ENCODE data around the gene SLC6A11. TPM values are rescaled to one million over a fixed set of nuclear protein-coding genes. Genes with fewer than 3 reads are reported as not detected.

SLC6A11 gene
- total RNA-seq, 4 donors from 2014 or later, result 6.2 to 13.4 (median 9.5) TPM

DNA sequence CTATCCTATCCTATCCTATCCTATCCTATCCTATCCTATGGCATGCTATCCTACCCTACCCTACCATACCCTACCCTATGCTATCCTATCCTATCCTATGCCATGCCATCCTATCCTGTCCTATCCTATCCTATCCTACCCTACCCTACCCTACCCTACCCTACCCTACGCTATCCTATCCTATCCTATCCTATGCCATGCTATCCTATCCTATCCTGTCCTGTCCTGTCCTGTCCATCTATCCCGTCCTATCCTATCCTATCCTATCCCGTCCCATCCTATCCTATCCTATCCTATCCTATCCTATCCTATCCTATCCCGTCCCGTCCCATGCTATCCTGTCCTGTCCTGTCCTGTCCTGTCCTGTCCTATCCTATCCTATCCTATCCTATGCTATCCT is 57.4 kb downstream of the SLC6A11 start:
- Histone ChIP-seq H3K4me3 (no peak overlapping the region), H3K9me3 (no peaks in the 10 kb centered on the region), H3K27me3 (no peaks in the 10 kb centered on the region), H3K27ac (no peak overlapping the region), H3K36me3 (peaks cover 0 to 14% (median 0%) of the 10 kb centered on the region in 3 donors), H3K4me1 (peaks cover 0 to 5% (median 0%) of the 10 kb centered on the region in 3 donors)
- intact Hi-C loops (cut with DNase I), result no loop called here
- DNase-seq, result no peak
- 75% methylated on average over 5 of the region's 5 CpGs for WGBS, 2 donors
- TF ChIP-seq POLR2A (IDR thresholded peaks at IDR 0.05), result no peak
- TF ChIP-seq, protein P1, sequence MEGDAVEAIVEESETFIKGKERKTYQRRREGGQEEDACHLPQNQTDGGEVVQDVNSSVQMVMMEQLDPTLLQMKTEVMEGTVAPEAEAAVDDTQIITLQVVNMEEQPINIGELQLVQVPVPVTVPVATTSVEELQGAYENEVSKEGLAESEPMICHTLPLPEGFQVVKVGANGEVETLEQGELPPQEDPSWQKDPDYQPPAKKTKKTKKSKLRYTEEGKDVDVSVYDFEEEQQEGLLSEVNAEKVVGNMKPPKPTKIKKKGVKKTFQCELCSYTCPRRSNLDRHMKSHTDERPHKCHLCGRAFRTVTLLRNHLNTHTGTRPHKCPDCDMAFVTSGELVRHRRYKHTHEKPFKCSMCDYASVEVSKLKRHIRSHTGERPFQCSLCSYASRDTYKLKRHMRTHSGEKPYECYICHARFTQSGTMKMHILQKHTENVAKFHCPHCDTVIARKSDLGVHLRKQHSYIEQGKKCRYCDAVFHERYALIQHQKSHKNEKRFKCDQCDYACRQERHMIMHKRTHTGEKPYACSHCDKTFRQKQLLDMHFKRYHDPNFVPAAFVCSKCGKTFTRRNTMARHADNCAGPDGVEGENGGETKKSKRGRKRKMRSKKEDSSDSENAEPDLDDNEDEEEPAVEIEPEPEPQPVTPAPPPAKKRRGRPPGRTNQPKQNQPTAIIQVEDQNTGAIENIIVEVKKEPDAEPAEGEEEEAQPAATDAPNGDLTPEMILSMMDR (IDR thresholded peaks at IDR 0.05), result no peak

DNA sequence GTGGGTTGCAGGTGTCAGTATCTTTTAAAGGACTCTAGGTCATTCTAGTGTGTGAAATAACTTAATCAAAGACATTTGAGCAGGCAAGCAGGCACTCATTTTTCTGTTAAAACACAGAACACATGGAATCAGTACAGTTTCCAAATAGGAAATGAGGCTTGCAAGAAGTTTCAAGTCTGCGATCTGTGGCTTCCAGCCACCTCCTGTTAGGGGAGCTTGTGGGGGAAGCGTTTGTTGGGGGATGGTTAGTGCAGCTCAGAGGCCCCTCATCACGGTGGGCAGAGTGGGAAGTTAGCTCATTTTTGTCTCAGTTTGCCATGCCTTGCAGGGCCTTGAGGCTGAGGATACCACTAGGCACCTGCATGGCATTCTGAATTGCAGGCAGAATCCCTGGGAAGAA is 59.9 kb downstream of the SLC6A11 start:
- TF ChIP-seq, protein P1 (IDR thresholded peaks at IDR 0.05), result no peak
- no peak for TF ChIP-seq POLR2A (IDR thresholded peaks at IDR 0.05)
- Histone ChIP-seq H3K9me3 (no peaks in the 10 kb centered on the region), H3K27ac (no peak overlapping the region), H3K27me3 (no peaks in the 10 kb centered on the region), H3K4me3 (no peak overlapping the region), H3K4me1 (no peaks in the 10 kb centered on the region), H3K36me3 (peaks cover 0 to 14% (median 0%) of the 10 kb centered on the region in 3 donors)
- WGBS, 2 donors, result 47 to 51% methylated on average over 3 of the region's 3 CpGs
- no peak for DNase-seq
- intact Hi-C loops (cut with DNase I), result no loop called here

DNA sequence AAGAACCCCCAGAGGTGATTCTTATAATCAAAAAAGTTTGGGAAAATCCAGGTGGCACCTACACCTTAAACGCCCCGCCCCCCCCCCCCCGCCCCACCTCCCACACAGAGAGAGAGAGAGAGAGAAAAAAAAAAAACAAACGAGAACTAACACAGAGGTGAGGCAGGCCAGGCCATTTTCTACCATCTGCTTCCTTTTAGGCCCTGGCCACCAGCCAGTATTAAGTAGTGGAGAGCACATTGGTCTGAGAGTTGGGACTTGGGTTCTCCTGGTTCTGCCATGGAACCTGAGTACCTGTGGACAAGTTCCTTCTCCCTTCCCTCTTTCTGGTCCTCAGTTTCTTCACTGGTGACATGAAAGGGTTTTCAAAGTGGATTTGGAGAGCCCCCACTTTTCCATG is 60.6 kb downstream of the SLC6A11 start:
- Histone ChIP-seq H3K27ac (no peak overlapping the region), H3K4me3 (no peak overlapping the region), H3K27me3 (no peaks in the 10 kb centered on the region), H3K9me3 (no peaks in the 10 kb centered on the region), H3K36me3 (peaks cover 0 to 14% (median 0%) of the 10 kb centered on the region in 3 donors), H3K4me1 (no peaks in the 10 kb centered on the region)
- 10 to 25% methylated on average over 1 to 2 of the region's 4 CpGs for WGBS, 2 donors
- TF ChIP-seq POLR2A (IDR thresholded peaks at IDR 0.05), result no peak
- TF ChIP-seq, protein P1 (IDR thresholded peaks at IDR 0.05), result no peak
- intact Hi-C loops (cut with DNase I), result no loop called here
- DNase-seq, result no peak

DNA sequence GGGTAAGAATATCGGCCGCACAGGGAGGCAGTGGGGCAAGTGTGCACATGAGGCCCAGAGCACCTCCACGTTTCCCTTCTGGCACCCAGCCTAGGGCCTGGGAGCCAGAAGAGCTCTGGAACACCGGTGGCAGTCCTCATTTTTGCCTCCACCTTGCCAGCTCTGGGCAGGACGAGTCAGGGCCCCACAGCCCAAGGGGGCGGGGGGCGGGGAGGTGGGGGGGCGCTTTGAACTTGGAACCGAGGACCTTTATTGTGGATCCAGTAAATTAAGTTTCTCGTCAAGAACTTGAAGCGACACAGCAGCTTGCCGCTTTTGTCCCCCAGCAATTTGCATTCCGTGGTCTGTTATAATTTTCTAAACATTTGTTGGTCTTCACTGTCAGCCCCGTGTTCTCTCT is 66.8 kb downstream of the SLC6A11 start:
- no peaks in the 10 kb centered on the region for H3K9me3 ChIP-seq
- peaks cover 0 to 9% (median 0%) of the 10 kb centered on the region in 4 donors for H3K27me3 ChIP-seq
- H3K4me1 ChIP-seq, result no peaks in the 10 kb centered on the region
- 55 to 78% methylated on average over 9 to 12 of the region's 14 CpGs for WGBS, 2 donors
- no peak overlapping the region for H3K27ac ChIP-seq
- TF ChIP-seq, protein P1 (IDR thresholded peaks at IDR 0.05), result no peak
- TF ChIP-seq POLR2A (IDR thresholded peaks at IDR 0.05), result no peak
- no peak for DNase-seq
- H3K4me3 ChIP-seq, result no peak overlapping the region
- H3K36me3 ChIP-seq, result peaks cover 0 to 2% (median 0%) of the 10 kb centered on the region in 3 donors
- intact Hi-C loops (cut with DNase I), result loop anchor here (10.0 kb wide), 1 partner anchor 128 kb away; no protein-coding TSS in a partner anchor

DNA sequence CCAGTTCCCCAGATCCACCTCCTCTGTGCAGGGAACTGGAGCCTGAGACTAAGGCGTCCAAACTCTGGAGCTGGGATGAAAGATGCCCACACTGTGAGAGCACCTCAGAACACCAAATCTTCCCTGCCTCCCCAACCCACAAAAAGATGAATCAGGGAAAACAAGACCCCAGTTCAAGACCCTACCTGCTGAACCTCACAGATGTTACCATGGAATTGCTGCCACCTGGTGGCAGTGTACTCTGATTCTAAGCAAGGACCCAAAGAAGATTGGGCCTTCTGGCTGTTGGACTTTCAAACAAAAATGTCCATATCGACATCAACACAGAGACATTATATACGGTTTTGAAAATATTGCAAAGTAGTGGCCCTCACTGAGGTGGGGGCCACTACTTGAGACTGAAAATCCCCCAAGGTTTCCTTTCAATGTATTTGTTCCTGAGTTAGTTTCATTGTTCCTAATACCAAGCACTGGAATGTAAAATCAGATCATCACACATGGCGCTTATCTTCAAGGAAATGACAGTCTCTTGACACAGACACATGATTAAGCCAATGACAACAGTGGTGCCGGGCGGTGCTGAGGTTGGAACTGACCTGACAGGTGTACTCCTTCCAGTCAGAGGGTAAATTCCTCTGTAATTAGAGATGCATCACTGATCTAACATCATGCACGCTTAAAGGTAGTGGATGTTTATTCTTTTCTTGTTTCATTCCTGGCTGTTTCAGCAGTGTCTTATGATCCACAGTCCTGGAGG is 67.6 kb downstream of the SLC6A11 start:
- 68% methylated on average over 6 to 7 of the region's 7 CpGs for WGBS, 2 donors
- H3K4me3 ChIP-seq, result no peak overlapping the region

More for the DNA sequence above, 67.6 kb downstream of the SLC6A11 start:
- no peak overlapping the region for H3K27ac ChIP-seq
- no peak for TF ChIP-seq POLR2A (IDR thresholded peaks at IDR 0.05)
- TF ChIP-seq, protein P1 (IDR thresholded peaks at IDR 0.05), result peak in 5 of 6 experiments; percentile 35 to 64 (median 38)
- H3K27me3 ChIP-seq, result peaks cover 0 to 9% (median 0%) of the 10 kb centered on the region in 4 donors
- H3K4me1 ChIP-seq, result no peaks in the 10 kb centered on the region
- DNase-seq, result no peak
- H3K9me3 ChIP-seq, result no peaks in the 10 kb centered on the region
- H3K36me3 ChIP-seq, result no peaks in the 10 kb centered on the region
- intact Hi-C loops (cut with DNase I), result loop anchor here (10.0 kb wide), 1 partner anchor 129 kb away; no protein-coding TSS in a partner anchor

Measured in esophagus squamous epithelium (tissue), 5 donors.